Hepatocyte (in vitro differentiated cells): Measurements from ENCODE around the gene PCID2.

Experiments
- CTCF ChIP-seq: fragments of 200-600 bp; sonication (generic); IDR thresholded peaks from 2 replicates; pipeline ENCODE4 v1.5.1; 2016; ENCODE audit warnings: antibody characterized with exemption, mild to moderate bottlenecking; ENCODE audit not compliant: poor library complexity
- EZH2 ChIP-seq: fragments of 200-600 bp; sonication (generic); IDR thresholded peaks from 2 replicates; pipeline ENCODE4 v1.6.1; 2016; ENCODE audit warnings: antibody characterized with exemption, mild to moderate bottlenecking, borderline replicate concordance

GRCh38 chr13:113171250-113172125 lies 37.0 kb downstream of the PCID2 start:
- TF ChIP-seq CTCF (no peak), EZH2 (no peak)
